Upper lobe of left lung (tissue), 4 donors: ENCODE results near the gene TMEM187.

ENCODE experiments used
- POLR2AphosphoS5 ChIP-seq, 2 donors: sonication (generic); formaldehyde crosslinking; IDR thresholded peaks; one replicate each; pipeline ENCODE4 v1.5.1; 2017; ENCODE audit warnings: antibody characterized with exemption in 2 of 2
- TF ChIP-seq, protein P1 (sequence below), 6 experiments: fragments of 450-650 bp in 4 of 6; fragments of 200-600 bp in 2 of 6; sonication (generic) in 2 of 6; IDR thresholded peaks; one replicate each; pipeline ENCODE4 v1.5.1; 2016 to 2019; ENCODE audit warnings: antibody characterized with exemption in 6 of 6

DNA sequence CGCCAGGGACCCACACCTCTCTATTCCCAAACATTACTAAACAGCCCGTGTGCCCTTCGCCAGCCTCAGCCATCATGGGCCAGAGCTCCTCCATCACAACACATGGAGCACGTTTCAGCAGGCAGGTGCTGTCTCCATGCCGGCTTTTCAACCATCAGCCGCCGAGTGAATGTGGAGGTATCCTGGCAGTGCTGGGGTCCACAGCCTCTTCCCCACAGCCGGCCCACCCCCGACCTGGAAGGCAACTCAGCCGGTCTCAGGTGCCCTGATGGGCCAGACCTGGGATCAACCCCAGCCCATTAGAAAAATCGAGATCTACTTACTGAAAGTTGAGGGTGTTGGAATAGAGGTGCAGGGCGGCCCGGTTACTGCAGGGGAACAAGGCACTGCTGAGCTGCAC lies 40.8 kb upstream of the TMEM187 start:
- TF ChIP-seq, protein P1, sequence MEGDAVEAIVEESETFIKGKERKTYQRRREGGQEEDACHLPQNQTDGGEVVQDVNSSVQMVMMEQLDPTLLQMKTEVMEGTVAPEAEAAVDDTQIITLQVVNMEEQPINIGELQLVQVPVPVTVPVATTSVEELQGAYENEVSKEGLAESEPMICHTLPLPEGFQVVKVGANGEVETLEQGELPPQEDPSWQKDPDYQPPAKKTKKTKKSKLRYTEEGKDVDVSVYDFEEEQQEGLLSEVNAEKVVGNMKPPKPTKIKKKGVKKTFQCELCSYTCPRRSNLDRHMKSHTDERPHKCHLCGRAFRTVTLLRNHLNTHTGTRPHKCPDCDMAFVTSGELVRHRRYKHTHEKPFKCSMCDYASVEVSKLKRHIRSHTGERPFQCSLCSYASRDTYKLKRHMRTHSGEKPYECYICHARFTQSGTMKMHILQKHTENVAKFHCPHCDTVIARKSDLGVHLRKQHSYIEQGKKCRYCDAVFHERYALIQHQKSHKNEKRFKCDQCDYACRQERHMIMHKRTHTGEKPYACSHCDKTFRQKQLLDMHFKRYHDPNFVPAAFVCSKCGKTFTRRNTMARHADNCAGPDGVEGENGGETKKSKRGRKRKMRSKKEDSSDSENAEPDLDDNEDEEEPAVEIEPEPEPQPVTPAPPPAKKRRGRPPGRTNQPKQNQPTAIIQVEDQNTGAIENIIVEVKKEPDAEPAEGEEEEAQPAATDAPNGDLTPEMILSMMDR (IDR thresholded peaks at IDR 0.05), result no peak
- no peak for TF ChIP-seq POLR2AphosphoS5 (IDR thresholded peaks at IDR 0.05)
